AG09319 (cell line): Measurements from ENCODE around the gene SPIB.

Source experiments
- DNase-seq: peaks from one replicate; pipeline ENCODE4 v3.0.0-alpha.2; 2010; ENCODE audit warnings: low read depth; ENCODE audit errors: extremely low read depth
- TF ChIP-seq, protein P1 (sequence below): IDR thresholded peaks from 2 replicates; pipeline ENCODE4 v1.5.1; 2011; ENCODE audit warnings: low read depth, mild to moderate bottlenecking, inconsistent platforms, low read length, moderate library complexity

The SPIB gene

DNA sequence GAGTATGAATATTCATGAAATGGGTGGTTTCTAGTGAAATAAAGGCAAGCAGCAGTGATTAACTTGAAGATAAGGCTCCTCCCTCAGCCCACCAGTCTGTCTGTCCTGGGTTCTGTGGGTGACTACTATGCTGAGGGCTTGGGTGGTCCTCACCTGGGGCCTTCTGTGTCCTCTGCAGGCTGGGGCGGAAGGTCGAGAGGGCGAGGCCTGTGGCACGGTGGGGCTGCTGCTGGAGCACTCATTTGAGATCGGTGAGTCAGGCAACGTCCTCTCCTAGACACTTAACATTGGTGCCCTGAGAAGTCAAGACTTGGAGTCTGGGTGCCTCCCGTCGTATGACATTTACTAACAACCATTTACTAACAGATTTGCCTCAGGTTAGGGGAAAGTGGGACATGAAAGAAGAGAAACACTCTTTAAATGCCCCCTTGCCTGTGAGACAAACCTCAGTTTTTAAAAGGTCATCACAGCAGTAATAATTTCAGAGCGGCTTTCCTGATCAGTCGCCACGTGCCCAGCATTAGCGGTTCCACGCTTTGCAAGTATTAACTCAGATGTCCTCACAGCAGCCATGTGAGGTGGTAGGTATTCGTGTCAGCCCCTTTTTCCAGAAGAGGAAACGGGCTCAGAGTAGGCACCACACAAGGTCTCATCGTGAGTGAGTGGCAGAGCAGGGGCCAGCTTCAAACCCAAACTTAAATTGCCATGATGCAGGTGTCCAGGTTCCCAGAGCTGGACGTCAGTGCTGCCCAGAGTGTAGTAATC lies 59.2 kb downstream of the SPIB start:
- DNase-seq = no peak
- TF ChIP-seq, protein P1, sequence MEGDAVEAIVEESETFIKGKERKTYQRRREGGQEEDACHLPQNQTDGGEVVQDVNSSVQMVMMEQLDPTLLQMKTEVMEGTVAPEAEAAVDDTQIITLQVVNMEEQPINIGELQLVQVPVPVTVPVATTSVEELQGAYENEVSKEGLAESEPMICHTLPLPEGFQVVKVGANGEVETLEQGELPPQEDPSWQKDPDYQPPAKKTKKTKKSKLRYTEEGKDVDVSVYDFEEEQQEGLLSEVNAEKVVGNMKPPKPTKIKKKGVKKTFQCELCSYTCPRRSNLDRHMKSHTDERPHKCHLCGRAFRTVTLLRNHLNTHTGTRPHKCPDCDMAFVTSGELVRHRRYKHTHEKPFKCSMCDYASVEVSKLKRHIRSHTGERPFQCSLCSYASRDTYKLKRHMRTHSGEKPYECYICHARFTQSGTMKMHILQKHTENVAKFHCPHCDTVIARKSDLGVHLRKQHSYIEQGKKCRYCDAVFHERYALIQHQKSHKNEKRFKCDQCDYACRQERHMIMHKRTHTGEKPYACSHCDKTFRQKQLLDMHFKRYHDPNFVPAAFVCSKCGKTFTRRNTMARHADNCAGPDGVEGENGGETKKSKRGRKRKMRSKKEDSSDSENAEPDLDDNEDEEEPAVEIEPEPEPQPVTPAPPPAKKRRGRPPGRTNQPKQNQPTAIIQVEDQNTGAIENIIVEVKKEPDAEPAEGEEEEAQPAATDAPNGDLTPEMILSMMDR = no peak

DNA sequence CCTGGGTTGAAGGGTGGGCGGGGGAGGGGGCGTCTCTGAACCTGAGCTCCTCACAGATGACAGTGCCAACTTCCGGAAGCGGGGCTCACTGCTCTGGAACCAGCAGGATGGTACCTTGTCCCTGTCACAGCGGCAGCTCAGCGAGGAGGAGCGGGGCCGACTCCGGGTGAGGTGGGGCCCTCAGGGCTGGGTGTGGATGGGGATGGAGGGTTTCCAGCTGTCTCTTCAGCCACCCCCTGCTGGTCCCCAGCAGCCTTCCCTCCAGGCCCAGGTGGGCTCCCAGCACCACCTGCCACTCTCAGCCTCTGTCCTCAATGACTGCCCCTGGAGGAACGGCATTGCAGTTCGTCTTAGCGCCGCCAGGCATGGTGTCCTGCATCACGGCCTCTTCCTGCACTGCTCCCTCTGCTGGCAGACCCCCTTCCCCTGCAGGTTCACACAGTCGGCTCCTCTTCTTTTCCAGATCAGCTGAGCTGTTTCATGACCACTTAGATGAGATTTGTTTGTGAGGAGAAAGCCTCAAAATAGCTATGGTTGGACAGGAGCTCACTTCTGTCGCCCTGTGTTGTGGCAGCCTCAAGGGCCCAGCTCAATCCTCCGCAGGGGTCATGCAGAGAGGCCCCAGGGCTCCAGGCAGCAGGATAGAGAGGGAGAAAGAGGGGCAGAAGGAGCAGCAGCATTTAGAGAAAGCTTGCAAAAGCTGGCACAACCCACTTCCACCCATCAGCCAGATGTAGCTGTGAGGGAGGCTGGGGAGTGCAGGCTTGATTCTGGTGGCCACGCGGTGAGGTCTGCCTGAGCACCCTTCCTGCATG lies 60.4 kb downstream of the SPIB start:
- peak; percentile 1 for DNase-seq
- TF ChIP-seq, protein P1 = peak; percentile 58

DNA sequence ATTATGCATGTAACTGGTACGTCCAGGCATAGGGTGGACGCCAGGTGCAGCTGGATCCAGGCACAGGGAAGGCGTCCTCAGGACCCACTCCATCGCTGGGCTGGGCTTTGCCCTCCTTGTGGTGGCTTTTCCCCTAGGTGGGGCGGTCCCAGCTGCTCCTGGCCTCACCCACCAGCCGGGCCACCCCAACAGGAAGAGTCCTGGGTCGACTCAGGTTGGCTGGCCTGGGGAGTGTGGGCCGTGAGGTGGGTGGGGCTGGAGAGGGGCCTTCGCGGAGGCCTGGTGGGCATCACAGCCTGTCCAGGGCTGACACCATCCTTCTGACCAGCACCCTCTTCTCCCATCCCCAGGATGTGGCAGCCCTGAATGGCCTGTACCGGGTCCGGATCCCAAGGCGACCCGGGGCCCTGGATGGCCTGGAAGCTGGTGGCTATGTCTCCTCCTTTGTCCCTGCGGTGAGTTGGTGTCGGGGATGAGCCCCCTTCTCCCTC lies 61.1 kb downstream of the SPIB start:
- DNase-seq = no peak
- TF ChIP-seq, protein P1 = no peak

DNA sequence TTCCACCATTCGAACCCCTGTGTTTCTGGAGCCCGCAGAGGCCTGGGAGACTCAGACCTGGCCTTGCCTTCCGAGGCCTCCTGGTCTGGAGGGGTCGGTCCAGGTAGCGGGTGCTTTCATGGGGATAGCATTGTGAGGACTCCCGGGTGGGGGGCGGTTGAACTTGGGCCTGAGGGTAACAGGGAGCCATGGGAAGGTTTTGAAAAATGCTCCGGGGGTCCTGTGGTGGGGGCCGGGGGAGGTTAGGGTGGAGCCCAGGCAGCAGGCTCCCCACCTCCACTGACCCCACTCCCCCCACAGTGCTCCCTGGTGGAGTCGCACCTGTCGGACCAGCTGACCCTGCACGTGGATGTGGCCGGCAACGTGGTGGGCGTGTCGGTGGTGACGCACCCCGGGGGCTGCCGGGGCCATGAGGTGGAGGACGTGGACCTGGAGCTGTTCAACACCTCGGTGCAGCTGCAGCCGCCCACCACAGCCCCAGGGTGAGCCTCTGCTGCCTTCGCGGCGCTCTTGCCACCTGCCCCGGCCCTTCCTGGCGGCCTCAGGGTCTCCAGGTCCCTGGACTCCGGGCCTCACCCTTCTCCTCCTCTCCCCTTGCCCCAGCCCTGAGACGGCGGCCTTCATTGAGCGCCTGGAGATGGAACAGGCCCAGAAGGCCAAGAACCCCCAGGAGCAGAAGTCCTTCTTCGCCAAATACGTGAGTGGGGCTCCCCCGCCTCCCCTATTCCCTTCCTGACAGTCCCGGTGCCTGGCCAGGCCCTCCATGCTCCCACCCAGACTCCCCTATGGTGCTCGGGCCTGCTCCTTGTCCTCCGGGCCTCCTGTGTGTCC lies 61.8 kb downstream of the SPIB start:
- DNase-seq = no peak

More for the DNA sequence above, 61.8 kb downstream of the SPIB start:
- TF ChIP-seq, protein P1 = no peak
